CD4-positive, alpha-beta T cell treated with Interferon alpha-2 for 1 hour (primary cell): ENCODE results near the gene AHNAK.

Source experiments
- DNase-seq, 2 donors: peaks; one replicate each; pipeline ENCODE4 v3.0.0-alpha.2; 2020 to 2022

Gene AHNAK

DNA sequence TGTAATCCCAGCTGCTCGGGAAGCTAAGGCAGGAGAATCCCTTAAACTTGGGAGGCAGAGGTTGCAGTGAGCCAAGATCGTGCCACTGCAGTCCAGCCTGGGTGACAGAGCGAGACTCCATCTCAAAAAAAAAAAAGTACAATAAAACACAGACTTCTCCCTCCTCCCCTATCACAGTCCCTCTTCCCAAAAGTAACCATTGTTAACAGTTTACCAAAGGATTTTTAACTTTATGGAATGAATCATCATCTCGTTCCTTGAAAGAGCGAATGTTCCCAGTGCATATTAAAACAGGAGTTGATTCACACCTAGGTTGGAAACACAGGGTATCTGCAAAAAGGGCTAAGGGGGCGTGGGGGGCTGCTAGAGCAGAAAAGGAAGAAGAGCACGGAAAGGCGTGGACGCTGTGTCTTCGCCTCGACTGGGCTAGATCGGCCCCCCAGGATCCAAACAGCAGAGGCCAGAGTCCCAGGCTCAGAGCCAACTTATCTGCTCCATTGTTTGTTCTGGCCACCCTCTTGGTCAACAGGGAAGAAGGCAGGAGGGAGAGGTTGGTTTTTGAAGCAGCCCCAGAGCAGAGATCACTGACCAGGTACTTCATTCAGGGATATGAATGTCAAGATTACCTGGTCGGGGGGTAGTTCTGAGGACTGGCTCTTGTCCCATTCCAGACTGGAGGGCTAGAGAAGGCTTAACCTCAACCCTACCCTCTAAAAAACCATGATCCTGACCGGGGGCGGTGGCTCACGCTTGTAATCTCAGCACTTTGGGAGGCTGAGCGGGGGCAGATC is 2.1 kb upstream of the AHNAK start:
- no peak for DNase-seq

DNA sequence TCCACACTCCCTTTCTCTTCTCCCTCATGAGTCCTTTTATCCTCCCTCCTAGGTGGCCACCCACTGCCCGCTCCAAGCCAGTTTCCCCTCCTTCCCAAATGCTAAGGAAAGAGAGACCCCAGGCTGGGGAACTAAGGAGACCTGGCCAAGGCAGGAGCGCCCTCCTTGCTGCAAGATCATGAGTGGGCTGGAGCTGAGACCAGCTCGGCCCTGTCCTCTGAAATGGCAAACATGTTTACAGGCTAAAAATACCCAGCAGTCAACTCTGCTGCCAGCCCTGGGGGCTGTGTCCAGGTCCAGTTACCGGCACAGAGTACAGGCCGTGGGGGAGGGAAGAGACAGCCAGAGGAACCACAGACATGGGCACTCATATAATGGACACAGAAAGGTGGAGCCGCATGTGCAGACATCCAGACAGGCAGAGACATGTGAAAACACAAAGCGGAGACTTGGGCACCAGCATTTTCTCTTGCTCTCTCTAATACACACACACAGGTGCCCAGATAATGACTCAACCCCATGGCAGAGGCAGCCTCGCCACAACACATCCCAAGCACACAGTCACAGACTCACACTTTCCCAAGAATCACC is 1.2 kb upstream of the AHNAK start:
- no peak for DNase-seq

- no peak for DNase-seq
These were observed 471 bp upstream of the AHNAK start for GRCh38 chr11:62546929-62547625.

- peak; percentile 45 to 67 for DNase-seq
These were observed 966 bp downstream of the AHNAK start for GRCh38 chr11:62545437-62546243.

- peak; percentile 39 to 61 for DNase-seq
These were observed 1.8 kb downstream of the AHNAK start for GRCh38 chr11:62544581-62545436.

GRCh38 chr11:62543680-62544444 is 2.7 kb downstream of the AHNAK start:
- DNase-seq: peak in 1 of 2 donors; percentile 30

DNA sequence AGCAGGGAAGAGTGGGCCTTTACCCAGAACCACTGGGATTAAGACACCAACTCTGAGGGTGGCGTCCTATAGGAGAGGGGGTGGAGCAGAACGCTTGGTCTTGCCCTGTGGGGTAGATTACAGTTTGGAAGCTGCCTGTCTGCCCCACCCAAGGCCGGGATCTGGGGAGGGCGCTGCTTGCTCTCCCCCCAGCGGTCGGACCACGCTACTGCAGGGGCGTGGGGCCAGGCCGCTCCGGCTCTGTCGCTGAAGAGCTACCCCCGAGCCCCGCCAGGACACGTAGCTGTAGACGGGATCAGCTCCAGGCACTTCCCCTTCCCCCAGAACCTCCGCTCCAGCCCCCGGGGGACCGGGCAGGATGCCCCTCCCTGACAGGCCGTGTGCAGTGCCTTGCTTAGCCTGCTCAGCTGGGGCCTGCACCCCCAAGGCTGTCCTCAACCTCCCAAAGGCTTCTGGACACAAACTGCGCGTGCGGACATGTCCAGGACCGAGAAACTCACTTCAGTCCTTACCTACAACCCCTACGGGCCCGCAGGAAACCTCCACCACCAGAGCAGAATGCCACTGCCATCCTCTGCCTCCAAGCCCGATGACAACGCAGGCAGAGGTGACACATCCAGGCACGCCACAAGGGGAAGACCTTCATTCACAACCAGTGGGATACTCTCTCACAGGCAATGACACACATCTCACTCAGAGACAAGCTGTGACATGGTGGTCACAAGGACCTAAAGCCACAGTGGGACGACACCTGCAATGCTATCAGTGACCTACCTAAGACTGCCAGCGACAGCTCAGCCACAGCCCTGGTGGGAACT is 3.6 kb downstream of the AHNAK start:
- DNase-seq: peak; percentile 74 to 81

- no peak for DNase-seq
These were observed 4.4 kb downstream of the AHNAK start for GRCh38 chr11:62542111-62542745.

GRCh38 chr11:62540804-62541701 is 5.6 kb downstream of the AHNAK start:
- no peak for DNase-seq

DNA sequence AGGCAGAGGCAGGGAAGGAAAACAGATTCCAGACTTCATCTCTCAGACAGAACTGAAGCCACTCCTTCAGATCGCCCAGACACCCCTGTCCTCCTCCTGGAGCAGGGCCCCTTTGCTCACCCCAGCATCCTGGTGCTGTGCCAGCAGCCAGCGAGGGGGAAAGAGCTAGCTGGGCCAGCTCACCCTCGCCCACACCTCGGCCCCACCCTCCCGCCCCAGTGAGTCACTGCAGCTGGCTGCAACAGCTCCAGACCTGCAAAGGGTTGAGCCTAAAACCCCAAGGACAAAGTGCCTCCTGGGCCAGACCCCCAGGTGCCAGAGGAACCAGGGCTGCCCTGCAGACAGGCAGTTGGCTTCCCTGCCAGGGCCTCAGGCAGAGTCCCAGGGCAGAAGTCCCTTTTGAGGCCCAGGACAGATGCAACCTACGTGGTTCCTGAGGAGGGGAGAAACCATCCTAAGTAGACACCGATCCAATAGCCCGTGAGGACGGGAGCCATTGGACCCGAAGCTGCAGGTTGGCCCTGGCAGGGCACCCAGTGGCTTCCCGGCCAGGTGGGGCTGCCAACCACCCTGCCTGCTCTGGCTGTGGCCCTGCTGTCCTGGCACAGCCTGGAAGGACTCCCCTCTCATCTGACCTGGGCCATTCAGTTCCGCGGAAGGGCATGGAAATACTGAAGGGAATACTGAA is 7.2 kb downstream of the AHNAK start:
- no peak for DNase-seq

DNA sequence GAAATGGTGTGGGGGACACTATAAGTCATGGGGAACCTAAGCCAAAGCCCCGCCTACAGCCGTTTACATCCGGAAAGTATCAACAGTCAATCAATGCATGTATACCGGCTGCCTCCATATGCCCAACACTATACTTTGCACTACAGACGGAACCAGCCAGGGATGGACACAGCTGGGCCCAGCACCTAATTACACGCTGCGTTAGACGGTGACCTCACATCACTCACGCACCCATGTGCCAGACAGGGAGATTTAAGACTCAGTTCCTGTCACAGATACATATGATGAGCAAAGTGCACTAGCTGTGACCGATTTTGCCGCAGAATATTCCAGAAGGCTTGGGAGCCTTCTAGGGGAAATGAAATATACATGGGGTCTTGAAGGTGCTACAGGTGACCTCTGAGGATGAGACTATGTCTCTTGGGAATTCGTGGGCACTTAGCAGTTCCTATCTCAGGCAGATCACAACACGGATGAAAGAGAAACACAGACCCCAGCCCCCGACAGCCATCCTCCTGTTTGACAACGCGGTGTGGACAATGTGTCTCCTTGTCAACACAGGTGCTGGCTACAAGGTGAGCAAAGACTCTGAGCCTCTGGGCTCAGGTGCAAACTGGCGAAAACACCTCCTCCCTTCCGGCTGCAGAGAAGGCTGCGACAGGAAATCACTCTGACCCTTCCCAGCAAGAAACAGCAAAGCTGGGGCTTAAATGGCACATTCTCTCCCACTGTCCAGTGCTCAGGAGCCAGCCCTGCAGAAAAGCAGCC is 8.0 kb downstream of the AHNAK start:
- DNase-seq: no peak

- no peak for DNase-seq
These were observed 10.2 kb downstream of the AHNAK start for GRCh38 chr11:62536301-62536957.

- DNase-seq: no peak
These were observed 10.8 kb downstream of the AHNAK start for GRCh38 chr11:62535802-62536201.

- DNase-seq: no peak
These were observed 11.6 kb downstream of the AHNAK start for GRCh38 chr11:62534779-62535545.

DNA sequence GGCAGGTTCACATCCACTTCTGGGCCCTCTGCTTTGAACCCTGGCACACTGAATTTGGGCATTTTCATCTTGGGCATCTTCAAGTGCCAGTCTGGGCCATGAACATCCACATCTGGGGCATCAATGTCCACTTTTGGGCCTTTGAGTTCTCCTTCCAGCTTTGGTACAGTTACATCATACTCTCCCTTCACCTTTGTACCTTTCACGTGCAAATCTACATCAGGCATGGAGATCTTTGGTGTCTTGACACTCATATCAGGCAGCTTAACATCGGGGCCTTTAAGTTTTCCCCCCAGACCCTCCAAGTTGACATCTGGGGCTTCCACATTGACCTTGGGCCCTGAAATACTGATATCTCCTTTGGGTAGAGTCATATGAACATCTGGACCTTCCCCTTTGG is 14.5 kb downstream of the AHNAK start:
- DNase-seq: no peak
